Thyroid gland (tissue), 4 donors: ENCODE data around the gene WDFY2. TPM values are rescaled to one million over a fixed set of nuclear protein-coding genes. Genes with fewer than 3 reads are reported as not detected.

ENCODE experiments used
- DNase-seq, 2 donors: peaks; one replicate each; pipeline ENCODE4 v3.0.0-alpha.2; 2019
- H3K27ac ChIP-seq, 3 donors: fragments of 200-600 bp; sonication (generic); 1 replicate in 2 of 3; 2 replicates in 1 of 3; pipeline ENCODE4 v1.5.1; 2016 to 2019; ENCODE audit warnings: mild to moderate bottlenecking in 1 of 3, moderate library complexity in 1 of 3
- H3K27me3 ChIP-seq: fragments of 200-600 bp; sonication (generic); one replicate; pipeline ENCODE4 v1.5.1; 2019
- H3K36me3 ChIP-seq, 2 donors: fragments of 200-600 bp; sonication (generic); one replicate each; pipeline ENCODE4 v1.5.1; 2016 to 2019
- H3K4me1 ChIP-seq, 2 donors: fragments of 200-600 bp; sonication (generic); one replicate each; pipeline ENCODE4 v1.5.1; 2017 to 2019
- H3K4me3 ChIP-seq, 3 donors: fragments of 200-600 bp; sonication (generic); replicated peaks in 1 of 3; 1 replicate in 2 of 3; 2 replicates in 1 of 3; pipeline ENCODE4 v1.5.1; 2016; ENCODE audit warnings: mild to moderate bottlenecking in 1 of 3
- H3K9me3 ChIP-seq: fragments of 200-600 bp; sonication (generic); one replicate; pipeline ENCODE4 v1.5.1; 2017
- POLR2A ChIP-seq, 2 donors: fragments of 450-650 bp; IDR thresholded peaks; one replicate each; pipeline ENCODE4 v1.6.1; 2017; ENCODE audit warnings: antibody characterized with exemption in 2 of 2, mild to moderate bottlenecking in 2 of 2, moderate library complexity in 1 of 2
- WGBS, 2 donors: methylation state at CpG; one replicate each; pipeline ENCODE4 v1.1.5; 2017; 5-methylcytosine and 5-hydroxymethylcytosine counted together
- intact Hi-C: fragments of 100-400 bp; cut with DNase I; formaldehyde crosslinking; loops from one replicate; pipeline ENCODE4 v1.15.1; 2023
- total RNA-seq, 4 donors: library from RNA; depleted of rRNA; stranded (reverse); fragments of >200 nt; gene quantifications; one replicate each; pipeline ENCODE4 v1.2.3, GENCODE V29; 2016
- TF ChIP-seq, protein P1 (sequence below), 6 experiments: fragments of 200-600 bp in 3 of 6; fragments of 450-650 bp in 3 of 6; sonication (generic) in 3 of 6; IDR thresholded peaks; one replicate each; pipeline ENCODE4 v1.5.1; 2016 to 2019; ENCODE audit warnings: antibody characterized with exemption in 6 of 6, mild to moderate bottlenecking in 2 of 6, inconsistent platforms in 1 of 6, moderate library complexity in 1 of 6

WDFY2 gene
- total RNA-seq, 4 donors from 2014 or later, result 15.8 to 23.9 (median 20.9) TPM

DNA sequence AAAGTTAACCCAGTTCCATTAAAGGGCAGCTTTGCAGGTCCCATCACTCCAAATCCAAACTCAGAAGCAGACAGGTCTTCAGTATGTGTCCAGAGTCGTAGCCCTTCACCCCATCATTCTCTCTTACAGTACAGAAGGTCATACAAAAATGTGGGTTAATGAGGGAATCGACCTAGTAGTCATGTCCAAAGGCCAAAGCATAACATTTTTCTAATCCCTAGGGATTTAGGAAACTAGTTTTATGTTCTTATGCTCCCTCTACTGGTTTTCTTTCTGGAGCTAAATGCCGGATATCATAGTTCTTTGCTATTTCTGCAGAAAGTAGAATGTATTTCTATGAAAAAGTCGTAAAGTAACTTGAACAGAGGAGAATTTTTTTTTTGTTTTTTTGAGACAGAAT lies 147.5 kb downstream of the WDFY2 start:
- Histone ChIP-seq H3K36me3 (peaks cover 0 to 4% of the 10 kb centered on the region in 2 donors), H3K9me3 (no peaks in the 10 kb centered on the region), H3K27me3 (no peaks in the 10 kb centered on the region), H3K4me1 (peaks cover 0 to 11% of the 10 kb centered on the region in 2 donors), H3K27ac (peak overlapping the region in 1 of 3 donors; percentile 20), H3K4me3 (no peak overlapping the region)
- 70 to 72% methylated on average over 4 of the region's 4 CpGs for WGBS, 2 donors
- intact Hi-C loops, result no loop called here
- TF ChIP-seq, protein P1, sequence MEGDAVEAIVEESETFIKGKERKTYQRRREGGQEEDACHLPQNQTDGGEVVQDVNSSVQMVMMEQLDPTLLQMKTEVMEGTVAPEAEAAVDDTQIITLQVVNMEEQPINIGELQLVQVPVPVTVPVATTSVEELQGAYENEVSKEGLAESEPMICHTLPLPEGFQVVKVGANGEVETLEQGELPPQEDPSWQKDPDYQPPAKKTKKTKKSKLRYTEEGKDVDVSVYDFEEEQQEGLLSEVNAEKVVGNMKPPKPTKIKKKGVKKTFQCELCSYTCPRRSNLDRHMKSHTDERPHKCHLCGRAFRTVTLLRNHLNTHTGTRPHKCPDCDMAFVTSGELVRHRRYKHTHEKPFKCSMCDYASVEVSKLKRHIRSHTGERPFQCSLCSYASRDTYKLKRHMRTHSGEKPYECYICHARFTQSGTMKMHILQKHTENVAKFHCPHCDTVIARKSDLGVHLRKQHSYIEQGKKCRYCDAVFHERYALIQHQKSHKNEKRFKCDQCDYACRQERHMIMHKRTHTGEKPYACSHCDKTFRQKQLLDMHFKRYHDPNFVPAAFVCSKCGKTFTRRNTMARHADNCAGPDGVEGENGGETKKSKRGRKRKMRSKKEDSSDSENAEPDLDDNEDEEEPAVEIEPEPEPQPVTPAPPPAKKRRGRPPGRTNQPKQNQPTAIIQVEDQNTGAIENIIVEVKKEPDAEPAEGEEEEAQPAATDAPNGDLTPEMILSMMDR (IDR thresholded peaks at IDR 0.05), result peak in 3 of 6 experiments; percentile 35 to 54 (median 43)
- no peak for TF ChIP-seq POLR2A (IDR thresholded peaks at IDR 0.05)
- no peak for DNase-seq

DNA sequence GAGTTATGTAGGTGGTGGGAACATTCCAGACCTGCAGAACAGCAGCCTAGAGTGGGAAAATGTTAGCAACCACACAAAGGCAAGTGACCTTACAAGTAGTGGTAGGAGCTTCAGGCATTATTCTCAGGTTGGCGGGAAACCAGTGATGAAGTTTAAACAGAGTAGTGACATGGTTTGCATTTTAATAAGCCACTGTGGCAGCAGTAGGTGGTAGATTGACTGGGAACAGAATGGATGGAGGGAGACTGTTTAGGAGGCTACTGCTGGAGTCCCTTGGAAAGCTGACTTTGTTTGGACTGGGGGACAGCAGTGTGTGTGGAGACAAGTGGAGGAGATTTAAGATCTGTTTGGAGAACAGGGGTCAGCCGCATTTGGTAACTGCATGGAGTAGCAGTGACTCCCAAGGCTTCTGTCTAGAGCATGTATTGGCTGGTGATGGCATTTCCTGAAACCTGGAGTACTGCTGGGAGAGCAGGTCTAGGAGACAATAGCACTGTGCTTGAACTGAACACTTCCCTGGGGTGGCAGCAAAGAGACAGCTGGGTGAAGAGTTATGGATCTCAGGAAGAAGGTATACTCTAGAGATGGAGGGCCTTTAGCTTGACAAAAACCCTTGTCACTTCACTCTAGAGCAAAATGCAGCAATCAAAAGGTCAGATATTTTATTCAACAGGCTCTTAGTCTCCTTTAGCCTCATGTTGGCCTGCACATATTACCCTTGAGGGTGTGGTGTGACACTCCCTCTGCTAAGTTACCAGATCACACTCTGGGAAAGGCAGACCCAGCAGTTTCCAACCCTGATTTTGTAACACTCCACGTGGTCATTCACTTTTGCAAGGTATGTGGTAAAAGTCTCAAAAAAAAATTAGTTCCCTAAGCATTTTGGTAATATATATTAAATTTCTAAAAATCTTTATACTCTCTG lies 149.4 kb downstream of the WDFY2 start:
- TF ChIP-seq POLR2A (IDR thresholded peaks at IDR 0.05), result no peak
- TF ChIP-seq, protein P1 (IDR thresholded peaks at IDR 0.05), result no peak
- 80 to 83% methylated on average over 3 of the region's 3 CpGs for WGBS, 2 donors
- Histone ChIP-seq H3K4me3 (no peak overlapping the region), H3K9me3 (no peaks in the 10 kb centered on the region), H3K27me3 (no peaks in the 10 kb centered on the region), H3K27ac (no peak overlapping the region), H3K4me1 (peaks cover 0 to 7% of the 10 kb centered on the region in 2 donors), H3K36me3 (no peaks in the 10 kb centered on the region)
- intact Hi-C loops, result no loop called here
- no peak for DNase-seq

DNA sequence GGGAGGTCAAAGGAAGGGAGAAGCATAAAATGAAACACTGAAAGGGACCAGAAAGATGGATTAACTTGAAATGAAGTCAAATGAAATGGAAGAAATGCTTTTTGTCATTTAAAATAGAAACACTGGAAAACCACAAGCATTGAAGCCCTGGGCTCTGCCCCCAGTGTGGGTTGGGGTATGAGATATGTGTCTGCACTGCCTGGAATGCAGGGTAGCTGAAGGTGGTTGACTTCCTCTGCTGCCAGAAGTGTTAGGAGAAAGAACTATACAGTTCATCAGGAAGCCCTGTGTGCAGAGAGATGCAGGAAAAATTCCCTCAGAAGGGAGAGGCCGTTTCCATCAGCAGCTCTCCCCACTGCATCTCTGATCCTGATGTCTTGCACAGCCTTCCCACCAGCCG lies 150.5 kb downstream of the WDFY2 start:
- no peaks in the 10 kb centered on the region for H3K9me3 ChIP-seq
- H3K36me3 ChIP-seq, result peaks cover 0 to 5% of the 10 kb centered on the region in 2 donors
- no peaks in the 10 kb centered on the region for H3K27me3 ChIP-seq
- 92 to 93% methylated on average over 2 of the region's 2 CpGs for WGBS, 2 donors
- DNase-seq, result no peak
- intact Hi-C loops, result no loop called here
- peaks cover 0 to 7% of the 10 kb centered on the region in 2 donors for H3K4me1 ChIP-seq
- no peak overlapping the region for H3K4me3 ChIP-seq
- no peak overlapping the region for H3K27ac ChIP-seq
- TF ChIP-seq, protein P1 (IDR thresholded peaks at IDR 0.05), result no peak

DNA sequence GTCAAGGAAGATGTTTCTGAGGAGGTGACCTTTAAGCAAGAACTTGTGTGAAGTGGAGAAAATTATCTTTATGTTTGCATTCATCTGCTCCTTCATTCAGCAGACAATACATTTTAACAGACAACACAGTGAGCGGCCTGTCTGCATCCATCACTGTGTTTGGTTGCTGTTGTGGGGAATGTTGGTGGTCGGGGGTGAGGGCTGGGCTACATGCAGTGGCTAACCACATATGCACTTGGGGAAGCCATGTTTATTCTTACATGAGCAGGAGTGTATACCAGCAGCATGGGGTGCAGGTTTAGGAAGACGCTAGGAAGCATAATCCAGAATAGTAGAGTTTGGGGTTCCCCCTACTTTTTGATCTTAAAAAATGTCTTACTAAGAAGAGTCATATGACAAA lies 153.3 kb downstream of the WDFY2 start:
- Histone ChIP-seq H3K4me3 (no peak overlapping the region), H3K36me3 (peaks cover 3 to 14% of the 10 kb centered on the region in 2 donors), H3K9me3 (no peaks in the 10 kb centered on the region), H3K27me3 (no peaks in the 10 kb centered on the region), H3K27ac (no peak overlapping the region), H3K4me1 (no peaks in the 10 kb centered on the region)
- 86 to 93% methylated on average over 3 of the region's 3 CpGs for WGBS, 2 donors
- TF ChIP-seq POLR2A (IDR thresholded peaks at IDR 0.05), result no peak
- TF ChIP-seq, protein P1 (IDR thresholded peaks at IDR 0.05), result no peak
- no peak for DNase-seq
- intact Hi-C loops, result no loop called here

DNA sequence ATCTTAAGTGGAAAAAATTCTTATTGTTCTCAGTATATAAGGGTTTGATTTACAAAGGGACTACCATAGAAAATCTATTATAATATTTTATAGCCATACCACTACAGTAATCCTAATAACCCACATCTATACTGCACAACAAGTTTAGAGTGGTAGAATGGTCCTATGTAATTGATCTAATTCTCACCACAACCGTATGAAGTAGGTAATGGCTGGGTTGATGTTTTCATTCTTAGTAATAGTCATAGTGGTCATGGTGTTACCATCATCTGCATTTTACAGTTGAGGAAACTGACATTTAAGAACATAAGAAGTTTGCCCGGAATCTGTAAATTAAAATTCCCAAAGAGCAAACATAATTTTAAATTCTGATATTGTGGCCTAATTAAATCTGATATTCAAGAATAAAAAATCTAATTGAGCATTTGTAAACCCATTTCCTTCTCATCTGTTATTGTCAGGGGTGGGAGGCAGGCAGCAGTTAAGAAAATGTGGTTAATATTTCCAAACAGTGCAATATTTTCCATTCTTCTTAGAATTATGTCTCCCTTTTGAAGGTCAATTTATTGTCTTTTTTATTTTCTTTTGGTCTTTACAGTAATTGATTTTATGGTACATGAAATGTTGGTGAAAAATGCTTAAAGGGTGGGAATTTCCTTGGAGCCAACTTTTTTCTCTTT lies 154.1 kb downstream of the WDFY2 start:
- no peak for DNase-seq
- H3K36me3 ChIP-seq, result peaks cover 3 to 14% of the 10 kb centered on the region in 2 donors
- no peak overlapping the region for H3K27ac ChIP-seq
- H3K27me3 ChIP-seq, result no peaks in the 10 kb centered on the region
- no peak for TF ChIP-seq POLR2A (IDR thresholded peaks at IDR 0.05)
- TF ChIP-seq, protein P1 (IDR thresholded peaks at IDR 0.05), result no peak
- intact Hi-C loops, result no loop called here
- H3K4me1 ChIP-seq, result no peaks in the 10 kb centered on the region
- 92 to 98% methylated on average over 2 of the region's 2 CpGs for WGBS, 2 donors
- H3K4me3 ChIP-seq, result no peak overlapping the region
- H3K9me3 ChIP-seq, result no peaks in the 10 kb centered on the region
